CD4-positive, alpha-beta T cell treated with Interferon alpha-2 for 1 hour (primary cell): ENCODE measurements around the gene ARMH1.

Experiments used
- DNase-seq, 2 donors: peaks; one replicate each; pipeline ENCODE4 v3.0.0-alpha.2; 2020 to 2022

Gene ARMH1

GRCh38 chr1:44672254-44672955, 2.1 kb upstream of the ARMH1 start:
- peak; percentile 34 to 59 for DNase-seq

GRCh38 chr1:44672961-44673674, 1.4 kb upstream of the ARMH1 start:
- DNase-seq: no peak

GRCh38 chr1:44673675-44674112, 820 bp upstream of the ARMH1 start:
- no peak for DNase-seq

DNA sequence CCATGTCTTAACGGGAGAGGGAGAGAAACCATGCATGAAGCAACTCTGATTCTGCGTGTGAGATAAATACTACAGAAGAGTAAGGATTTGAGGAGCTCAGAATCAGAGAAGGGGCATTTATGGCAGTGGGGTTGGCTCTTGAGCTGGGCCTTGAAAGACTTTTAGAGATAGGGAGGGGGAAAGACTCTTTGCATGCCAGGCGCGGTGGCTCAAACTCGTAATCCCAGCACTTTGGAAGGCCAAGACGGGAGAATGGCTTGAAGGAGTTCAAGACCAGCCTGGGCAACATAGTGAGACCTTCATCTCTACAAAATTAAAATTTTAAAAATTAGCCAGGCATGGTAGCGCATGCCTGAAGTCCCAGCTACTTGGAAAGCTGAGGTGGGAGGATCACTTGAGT, 672 bp downstream of the ARMH1 start:
- DNase-seq: no peak

GRCh38 chr1:44676484-44677200, 2.1 kb downstream of the ARMH1 start:
- peak in 1 of 2 donors; percentile 20 for DNase-seq

DNA sequence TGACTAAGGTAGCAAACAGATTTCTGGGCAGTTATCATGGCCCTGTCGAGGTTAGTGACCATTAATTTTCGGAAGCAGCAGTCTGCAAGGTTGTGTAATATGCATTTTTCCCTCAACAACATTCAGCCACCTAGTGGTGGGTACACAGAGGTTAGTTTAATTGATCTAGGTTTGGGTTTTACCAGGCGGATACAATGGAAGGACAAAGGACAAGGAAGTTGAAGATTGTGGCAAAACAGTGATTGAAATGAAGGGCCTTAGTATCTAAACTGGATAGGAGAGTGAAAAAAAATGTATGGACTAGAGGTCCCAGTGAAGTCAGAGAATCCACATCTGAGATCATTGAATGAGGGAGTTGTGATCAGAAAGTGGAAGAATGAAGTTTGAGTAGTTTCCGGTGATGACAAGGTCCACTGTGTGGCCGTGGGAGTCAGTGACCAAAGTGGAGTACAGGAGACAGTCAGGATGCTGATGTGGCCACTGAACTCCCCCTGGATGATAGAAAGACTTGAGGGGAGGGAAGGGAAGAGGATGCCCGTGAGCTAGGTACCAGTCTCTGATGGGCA, 2.8 kb downstream of the ARMH1 start:
- peak; percentile 18 to 38 for DNase-seq

DNA sequence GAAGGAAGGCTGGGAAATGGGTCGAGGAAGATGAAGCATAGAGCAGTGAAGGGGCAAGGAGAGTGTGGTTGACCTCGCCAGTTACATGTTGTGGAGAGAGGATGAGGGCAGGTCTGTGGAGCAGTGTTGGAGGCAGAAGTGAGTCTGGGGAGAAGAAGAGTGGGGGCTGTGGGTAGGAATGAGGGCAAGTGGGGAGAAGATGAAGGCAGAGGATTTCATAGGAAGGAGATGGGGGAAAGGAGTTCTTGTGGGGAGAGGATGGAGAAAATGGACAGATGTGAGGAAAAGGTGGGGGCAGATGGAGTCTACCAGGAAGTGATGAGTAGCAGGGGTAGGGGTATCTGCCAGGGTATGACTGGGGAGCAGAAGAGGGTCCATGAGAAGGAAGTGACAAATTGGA, 3.6 kb downstream of the ARMH1 start:
- no peak for DNase-seq

- DNase-seq: no peak
These were observed 4.1 kb downstream of the ARMH1 start for GRCh38 chr1:44678626-44679025.

DNA sequence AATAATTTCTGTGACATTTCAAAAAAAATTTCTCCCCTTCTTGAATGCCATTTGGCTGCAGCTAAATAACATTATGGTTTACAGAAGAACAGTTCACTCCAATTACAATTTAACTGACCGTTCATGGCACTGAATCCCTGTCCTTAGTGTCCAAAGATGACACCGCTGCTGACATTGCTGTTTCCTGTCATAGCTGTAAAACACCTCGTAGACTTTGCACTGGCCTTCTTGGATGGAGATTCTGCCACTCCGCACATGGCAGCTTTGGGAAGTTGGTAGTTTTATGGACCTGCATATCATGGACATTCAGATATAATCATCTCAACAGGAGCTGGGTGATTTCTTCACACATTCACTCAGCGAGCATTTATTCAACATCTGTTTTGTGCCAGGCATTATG, 5.0 kb downstream of the ARMH1 start:
- DNase-seq: no peak

DNA sequence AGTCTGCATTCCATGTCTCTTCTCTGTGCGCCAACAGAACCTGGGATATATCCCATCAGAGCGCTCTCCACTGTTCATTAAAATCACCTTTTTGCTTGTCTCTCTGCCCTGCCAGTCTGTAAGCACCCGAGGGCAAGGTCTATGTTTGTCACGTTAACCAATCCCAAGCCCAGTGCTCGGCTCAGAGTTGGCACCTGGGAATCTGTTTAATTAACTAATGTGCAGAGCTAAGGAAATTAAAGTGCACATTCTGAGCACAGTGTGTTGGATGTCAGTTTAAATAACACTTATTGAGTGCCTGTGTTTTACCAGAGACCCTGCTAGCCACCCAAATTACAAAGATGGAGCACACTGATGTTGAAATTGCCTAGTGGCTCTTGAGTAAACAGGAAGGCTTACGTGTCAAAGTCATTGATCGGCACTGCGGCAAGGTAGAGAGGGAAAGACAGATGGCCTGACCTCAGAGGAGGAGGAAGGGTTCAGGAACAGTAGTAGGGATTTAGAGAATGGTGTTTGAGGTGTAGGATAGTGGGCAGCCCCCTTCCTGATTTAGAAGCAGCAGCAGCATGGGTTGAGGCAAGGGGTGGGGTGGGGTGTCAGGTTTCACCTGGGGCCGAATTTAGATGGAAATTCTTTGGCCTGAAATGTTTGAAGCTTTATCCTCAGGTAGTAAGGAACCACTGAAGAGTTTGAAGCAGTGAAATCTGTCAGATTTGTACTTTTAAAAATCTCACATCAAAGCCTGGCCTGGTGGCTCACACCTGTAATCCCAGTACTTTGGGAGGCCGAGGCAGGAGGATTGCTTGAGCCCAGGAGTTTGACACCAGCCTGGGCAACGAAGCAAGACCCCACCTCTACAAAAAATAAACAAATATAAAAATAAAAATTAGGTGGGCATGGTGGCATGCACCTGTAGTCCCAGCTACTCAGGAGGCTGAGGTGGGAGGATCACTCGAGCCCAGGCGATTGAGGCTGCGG, 7.7 kb downstream of the ARMH1 start:
- no peak for DNase-seq

- no peak for DNase-seq
These were observed 8.4 kb downstream of the ARMH1 start for GRCh38 chr1:44682883-44683265.

DNA sequence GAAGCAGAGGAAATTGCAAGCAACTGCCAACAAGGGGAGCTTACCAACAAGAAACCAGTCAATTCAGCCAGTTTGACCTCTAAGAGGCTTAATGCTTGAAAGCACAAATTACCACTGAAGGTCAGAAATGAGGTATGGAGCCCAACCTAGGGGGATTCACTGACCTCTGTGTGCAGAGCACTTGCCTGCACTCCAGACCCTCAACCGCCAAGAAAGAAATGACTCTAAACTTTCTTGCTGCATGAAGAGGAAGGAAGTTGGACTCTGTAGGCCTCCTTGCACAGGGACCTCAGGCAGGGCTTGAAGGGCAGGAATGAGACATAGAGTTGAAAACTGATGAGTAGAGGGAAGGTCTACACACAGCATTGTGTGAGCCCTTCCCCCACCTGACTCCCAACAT, 10.0 kb downstream of the ARMH1 start:
- DNase-seq: no peak

GRCh38 chr1:44685218-44685617, 10.7 kb downstream of the ARMH1 start:
- DNase-seq: no peak

GRCh38 chr1:44685881-44686280, 11.4 kb downstream of the ARMH1 start:
- no peak for DNase-seq

GRCh38 chr1:44688760-44689446, 14.4 kb downstream of the ARMH1 start:
- DNase-seq: no peak

- no peak for DNase-seq
These were observed 14.9 kb downstream of the ARMH1 start for GRCh38 chr1:44689447-44689765.

- DNase-seq: no peak
These were observed 18.6 kb downstream of the ARMH1 start for GRCh38 chr1:44693159-44693558.

GRCh38 chr1:44693900-44694299, 19.4 kb downstream of the ARMH1 start:
- DNase-seq: no peak

DNA sequence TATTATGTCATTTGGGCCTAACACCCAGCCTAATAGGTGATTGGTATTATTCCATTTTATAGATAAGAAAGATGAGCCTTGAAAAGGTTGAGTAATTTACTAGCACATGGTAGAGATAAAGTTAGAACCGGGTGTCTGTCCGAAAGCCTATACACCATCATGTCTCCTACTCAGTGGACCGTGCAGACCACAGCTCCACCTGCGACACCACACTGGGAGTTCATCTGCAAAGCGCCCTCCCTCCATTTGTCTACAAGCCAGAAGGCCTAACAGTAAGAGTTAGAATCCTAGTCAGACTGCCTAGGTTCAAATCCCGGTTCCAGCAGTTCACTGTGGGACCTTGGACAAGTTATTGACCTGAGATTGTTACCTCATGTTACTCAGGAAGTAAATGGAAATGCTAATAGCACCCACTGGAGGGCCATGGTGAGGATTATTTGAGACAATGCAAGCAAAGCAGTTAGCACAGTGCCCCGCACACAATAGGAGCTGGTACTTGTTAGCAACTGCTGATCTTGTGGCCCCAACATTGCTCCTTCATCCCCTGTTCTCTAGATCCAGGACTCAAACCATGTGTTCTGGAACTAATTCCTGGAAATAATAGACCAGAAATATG, 20.5 kb downstream of the ARMH1 start:
- no peak for DNase-seq

DNA sequence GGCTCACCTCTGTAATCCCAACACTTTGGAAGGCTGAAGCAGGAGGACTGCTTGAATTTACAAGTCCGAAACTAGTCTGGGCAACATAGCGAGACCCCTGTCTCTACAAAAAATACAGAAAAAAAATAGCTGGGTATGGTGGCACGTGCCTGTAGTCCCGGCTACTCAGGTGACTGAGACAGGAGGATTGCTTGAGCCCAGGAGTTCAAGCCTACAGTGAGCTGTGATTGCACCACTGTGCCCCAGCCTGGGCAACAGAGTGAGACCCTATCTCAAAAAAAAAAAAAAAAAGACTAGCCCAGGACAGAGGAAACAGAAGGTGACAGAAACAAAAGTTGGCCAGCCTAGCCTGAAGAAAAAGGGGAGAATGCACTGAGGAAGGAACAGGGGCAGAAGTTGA, 21.2 kb downstream of the ARMH1 start:
- DNase-seq: no peak

DNA sequence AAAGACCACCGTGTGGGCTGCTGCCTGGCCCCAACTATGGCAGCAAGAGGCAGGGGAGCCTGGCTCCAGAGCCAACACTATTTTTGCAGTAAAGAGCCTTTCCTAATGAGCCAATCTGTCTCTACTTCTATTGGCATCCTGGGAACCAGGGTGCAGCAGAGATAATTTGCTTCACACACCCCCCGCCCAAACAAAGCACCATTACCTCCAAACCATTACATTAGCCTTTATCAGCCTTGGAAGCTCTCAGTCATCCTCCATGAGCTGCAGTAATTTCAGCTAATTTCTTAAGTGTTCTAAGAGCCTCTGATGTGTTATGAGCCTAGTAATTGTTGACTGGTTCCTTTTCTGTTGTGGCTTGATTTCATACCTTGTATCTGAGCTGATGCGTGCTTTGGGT, 21.6 kb downstream of the ARMH1 start:
- no peak for DNase-seq
